NCI-H748 (cell line): ENCODE data around the gene HMX1.

Experiments used
- DNase-seq: peaks from one replicate; lab custom pipeline; 2025; ENCODE audit not compliant: unreplicated experiment; lab: John Stamatoyannopoulos, UW

The HMX1 gene

GRCh38 chr4:8910100-8910821, 38.6 kb upstream of the HMX1 start:
- DNase-seq: no peak

GRCh38 chr4:8909548-8909947, 37.9 kb upstream of the HMX1 start:
- DNase-seq: peak; percentile 6

GRCh38 chr4:8908206-8908893, 36.7 kb upstream of the HMX1 start:
- no peak for DNase-seq

- no peak for DNase-seq
Observed at GRCh38 chr4:8907596-8908205, 36.1 kb upstream of the HMX1 start.

GRCh38 chr4:8906991-8907595, 35.5 kb upstream of the HMX1 start:
- no peak for DNase-seq

GRCh38 chr4:8906668-8906970, 35.0 kb upstream of the HMX1 start:
- no peak for DNase-seq

- no peak for DNase-seq
Observed at GRCh38 chr4:8905773-8906667, 34.4 kb upstream of the HMX1 start.

- no peak for DNase-seq
Observed at GRCh38 chr4:8905226-8905772, 33.7 kb upstream of the HMX1 start.

GRCh38 chr4:8904666-8905065, 33.0 kb upstream of the HMX1 start:
- no peak for DNase-seq

- DNase-seq: no peak
Observed at GRCh38 chr4:8904041-8904501, 32.4 kb upstream of the HMX1 start.

GRCh38 chr4:8901335-8901734, 29.7 kb upstream of the HMX1 start:
- no peak for DNase-seq

- DNase-seq: no peak
Observed at GRCh38 chr4:8900588-8900987, 28.9 kb upstream of the HMX1 start.

GRCh38 chr4:8898419-8898818, 26.8 kb upstream of the HMX1 start:
- DNase-seq: no peak

GRCh38 chr4:8897251-8898167, 25.9 kb upstream of the HMX1 start:
- DNase-seq: no peak

GRCh38 chr4:8896506-8896905, 24.9 kb upstream of the HMX1 start:
- DNase-seq: no peak

- DNase-seq: no peak
Observed at GRCh38 chr4:8896071-8896470, 24.4 kb upstream of the HMX1 start.

- DNase-seq: no peak
Observed at GRCh38 chr4:8895295-8895694, 23.7 kb upstream of the HMX1 start.

GRCh38 chr4:8894424-8894816, 22.8 kb upstream of the HMX1 start:
- DNase-seq: no peak

GRCh38 chr4:8893624-8894423, 22.2 kb upstream of the HMX1 start:
- no peak for DNase-seq
